HG03108 (cell line): ENCODE measurements around the gene CEL.

ENCODE experiments used
- ATAC-seq: cut with Tn5 transposase; IDR thresholded peaks from one replicate; pipeline ENCODE4 v1.9.1; 2021; ENCODE audit warnings: moderate library complexity; ENCODE audit not compliant: unreplicated experiment

CEL gene

DNA sequence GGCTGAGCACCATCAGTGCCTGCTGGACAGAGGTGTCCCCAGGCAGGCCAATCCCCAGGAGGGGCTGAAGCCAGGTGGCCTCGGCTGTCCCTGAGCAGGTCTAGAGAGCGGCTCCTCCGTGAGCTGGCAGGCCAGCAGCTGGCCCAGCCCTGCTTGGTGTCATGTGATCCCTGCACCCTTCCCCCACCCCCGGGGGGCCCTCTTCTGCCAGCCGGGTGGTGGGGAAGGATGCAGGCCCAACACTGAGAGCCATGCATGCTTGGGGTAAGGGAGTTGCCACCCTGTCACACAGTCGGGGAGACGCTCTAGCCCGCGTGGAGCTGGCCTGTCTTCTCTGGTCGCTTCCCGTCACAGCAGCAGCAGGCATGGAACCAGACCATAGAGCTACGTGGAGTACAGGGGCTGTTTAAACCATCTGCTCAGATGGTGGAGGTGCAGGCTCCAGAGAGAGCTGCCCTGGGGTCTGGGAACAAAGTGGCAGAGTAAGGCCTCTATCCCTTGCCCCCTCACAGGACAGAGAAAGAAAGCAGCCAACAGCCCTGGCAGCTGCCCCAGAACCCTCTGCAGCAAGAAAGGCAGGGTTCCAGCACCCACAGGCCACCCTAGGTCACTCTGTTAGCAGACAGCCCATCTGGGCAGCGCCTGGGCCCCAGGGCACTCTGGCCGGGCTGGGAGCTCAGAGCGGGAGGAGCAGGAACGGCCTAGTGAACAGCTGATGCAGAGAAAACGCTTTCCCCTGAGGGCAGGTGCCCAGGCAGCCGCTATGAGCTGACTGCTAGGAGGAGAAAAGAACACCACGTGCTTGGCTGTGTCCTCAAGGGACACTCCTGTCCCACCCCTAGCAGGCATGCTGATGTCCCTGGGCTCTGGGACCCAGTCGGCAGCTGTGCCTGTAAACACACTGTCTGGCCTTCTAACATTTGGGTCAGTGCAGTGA, 52.4 kb downstream of the CEL start:
- ATAC-seq = no peak

GRCh38 chr9:133114886-133115603, 53.3 kb downstream of the CEL start:
- ATAC-seq = no peak

DNA sequence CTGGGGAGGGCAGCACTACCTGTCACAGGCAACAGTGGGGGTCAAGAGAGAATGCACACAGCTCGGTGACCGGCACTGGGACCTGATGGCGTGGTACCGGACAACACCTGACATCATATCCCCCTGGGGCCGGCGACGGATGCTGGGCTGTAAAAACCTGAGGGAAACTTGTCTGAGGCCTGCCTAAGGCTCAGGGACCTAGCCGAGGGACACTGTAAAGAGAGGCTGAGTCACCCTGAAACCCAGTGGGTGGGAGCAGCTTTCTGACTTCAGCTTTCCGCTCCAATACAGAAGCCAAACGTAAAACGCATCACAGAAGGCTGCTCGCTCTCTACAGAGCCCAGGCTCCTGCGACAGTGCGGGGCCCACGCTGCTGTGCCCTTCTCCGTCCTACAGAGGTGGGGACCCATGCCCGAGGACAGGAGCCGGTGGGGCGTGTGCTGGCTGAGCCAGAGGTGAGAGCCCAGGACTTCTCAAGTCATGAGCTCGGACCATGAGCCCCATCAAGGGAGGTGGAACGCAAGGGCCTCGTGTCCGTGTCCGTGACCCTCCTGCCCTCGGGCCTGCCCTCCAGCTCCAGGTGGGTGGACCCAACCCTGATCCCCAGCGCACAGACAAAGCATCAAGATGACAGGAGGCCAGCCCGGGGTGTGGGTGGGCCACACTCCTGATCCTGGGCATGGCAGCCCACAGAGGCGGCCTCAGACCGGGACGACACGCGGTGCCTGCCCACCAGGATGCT, 54.0 kb downstream of the CEL start:
- ATAC-seq = peak; percentile 71

- ATAC-seq = no peak
These were observed 54.8 kb downstream of the CEL start for GRCh38 chr9:133116346-133117231.

GRCh38 chr9:133117271-133118178, 55.7 kb downstream of the CEL start:
- ATAC-seq = no peak

- no peak for ATAC-seq
These were observed 56.4 kb downstream of the CEL start for GRCh38 chr9:133118179-133118520.

DNA sequence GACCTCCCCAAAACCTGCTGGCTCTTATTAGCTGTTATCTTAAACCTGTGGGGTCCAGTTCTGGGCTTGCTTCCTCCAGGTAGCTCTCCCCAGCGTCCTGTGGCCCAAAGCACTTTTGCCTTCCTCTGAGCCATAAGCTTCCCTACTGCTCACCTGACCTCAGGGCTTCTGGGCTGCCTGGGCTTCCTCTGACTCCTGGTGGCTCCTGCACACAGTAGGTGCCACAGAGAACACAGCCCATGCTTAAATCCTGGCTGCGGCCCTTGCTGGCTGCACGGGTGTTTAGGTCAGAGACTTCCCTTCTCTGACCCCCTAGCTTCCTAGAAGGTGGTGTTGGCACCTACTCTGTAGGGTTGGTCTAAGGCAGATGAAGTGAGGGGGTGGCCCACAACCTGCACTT, 56.8 kb downstream of the CEL start:
- no peak for ATAC-seq

DNA sequence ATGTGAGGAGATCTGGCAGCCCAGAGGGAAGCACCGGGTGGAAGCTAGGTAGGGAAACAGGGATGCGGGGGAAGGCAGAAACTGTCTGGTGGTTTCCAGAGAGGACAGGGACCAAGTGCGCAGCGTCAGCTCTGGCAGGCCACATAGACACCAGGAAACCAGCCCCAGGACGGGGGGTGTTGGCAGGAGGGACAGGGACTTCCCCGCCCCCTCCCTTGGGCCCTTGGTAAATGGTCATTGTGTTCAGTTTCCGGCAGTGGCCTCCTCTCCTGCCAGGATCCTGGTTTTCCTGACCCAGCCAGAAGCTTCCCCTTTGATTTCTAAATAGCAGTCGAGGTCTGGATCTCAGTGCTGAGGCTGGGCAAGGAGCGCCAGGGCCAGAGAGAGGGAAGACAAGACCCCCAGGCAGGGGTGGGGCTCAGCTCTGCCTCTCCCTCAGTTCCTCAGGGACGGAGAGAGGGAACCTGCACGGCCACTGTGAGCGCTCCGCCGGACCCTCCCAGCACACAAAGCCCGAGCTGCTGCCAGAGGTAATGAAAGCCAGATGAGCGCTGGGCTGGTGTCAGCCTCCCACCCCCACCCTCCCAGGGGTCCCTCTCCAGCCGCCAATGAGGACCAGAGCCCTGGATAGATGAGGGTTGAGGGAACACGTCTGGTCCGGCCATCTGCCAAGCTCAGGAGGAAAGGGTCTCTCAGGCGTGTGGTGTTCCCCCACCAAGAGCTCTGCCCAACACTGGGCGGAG, 57.5 kb downstream of the CEL start:
- no peak for ATAC-seq

DNA sequence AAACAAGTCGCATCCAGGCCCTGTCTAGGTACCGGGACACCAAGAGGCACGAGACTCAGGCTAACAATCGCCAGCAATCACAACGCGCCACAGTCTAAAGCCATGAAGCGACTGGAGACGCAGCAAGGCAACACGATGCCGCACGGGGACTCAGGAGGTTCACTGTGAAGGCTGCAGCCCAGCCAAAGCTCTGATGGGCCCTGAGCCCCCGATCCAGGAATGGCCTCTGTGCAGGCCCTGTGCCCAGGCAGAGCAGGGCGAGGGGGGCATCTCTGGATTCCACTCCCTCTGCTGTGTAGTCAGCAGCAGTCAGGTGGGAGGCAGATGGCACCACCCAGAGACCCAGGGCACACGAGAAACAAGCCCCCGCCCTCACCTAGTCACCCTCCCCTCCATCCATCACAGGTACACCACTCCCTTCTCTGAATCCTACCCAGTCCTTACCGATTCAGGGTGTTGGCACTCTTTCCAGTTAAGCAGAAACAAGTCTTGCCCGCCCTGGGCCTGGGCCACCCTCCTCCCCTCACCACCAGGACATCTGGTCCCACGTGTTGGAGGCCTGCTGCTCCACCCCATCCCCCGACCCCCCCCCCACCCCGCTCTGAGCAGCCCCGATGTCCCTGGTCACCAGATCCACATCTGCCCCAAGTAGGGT, 58.2 kb downstream of the CEL start:
- ATAC-seq = no peak

DNA sequence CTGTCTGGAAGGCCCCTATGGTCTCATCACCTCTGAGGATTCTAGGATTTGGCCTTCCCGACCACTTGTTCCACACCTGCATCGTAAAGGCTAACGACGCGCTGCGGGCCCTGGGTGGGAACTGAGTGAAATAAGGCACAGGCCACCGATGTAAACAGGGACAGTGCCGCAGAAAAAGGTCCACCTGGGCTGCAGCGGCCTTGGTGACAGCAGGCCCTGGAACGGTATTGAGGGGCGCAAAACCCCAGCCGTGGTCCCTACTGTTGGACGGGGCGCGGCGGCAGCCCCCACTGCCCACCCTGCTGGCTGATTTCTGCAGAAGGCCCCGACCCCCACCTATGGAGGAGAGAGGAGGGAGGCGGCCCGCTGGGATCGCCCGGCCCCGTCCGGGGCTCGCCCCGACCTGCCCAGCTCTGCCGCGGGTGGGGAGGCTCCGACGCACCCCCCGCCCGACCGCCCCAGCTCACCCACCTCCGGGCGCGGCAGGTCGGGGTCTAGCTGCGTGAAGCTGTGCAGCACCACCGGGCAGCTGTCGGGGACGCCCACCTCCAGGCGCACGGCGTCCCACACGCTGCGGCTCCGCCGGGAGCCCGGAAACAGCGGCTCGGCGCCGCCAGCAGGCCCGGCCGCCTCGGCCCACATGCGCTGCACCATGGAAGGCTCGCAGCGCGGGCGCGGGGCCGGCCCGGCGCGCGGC, 58.9 kb downstream of the CEL start:
- ATAC-seq = peak; percentile 12
